Progenitor cell of endocrine pancreas (in vitro differentiated cells): ENCODE measurements around the gene CPM. TPM values are rescaled to one million over a fixed set of nuclear protein-coding genes. Genes with fewer than 3 reads are reported as not detected.

Source experiments
- DNase-seq: peaks from one replicate; pipeline ENCODE4 v3.0.0; 2021; ENCODE audit warnings: low spot score; ENCODE audit not compliant: unreplicated experiment
- H3K27ac Mint-ChIP-seq: 2 replicates; pipeline ENCODE4 v1.8.0; 2021; ENCODE audit warnings: mild to moderate bottlenecking, moderate library complexity, mixed read lengths
- H3K27me3 Mint-ChIP-seq: 2 replicates; pipeline ENCODE4 v1.8.0; 2021; ENCODE audit warnings: mixed read lengths
- H3K36me3 Mint-ChIP-seq: 2 replicates; pipeline ENCODE4 v1.8.0; 2022; ENCODE audit warnings: mixed read lengths; ENCODE audit not compliant: insufficient read depth
- H3K4me1 Mint-ChIP-seq: 2 replicates; pipeline ENCODE4 v1.8.0; 2021; ENCODE audit warnings: low read depth, mixed read lengths
- H3K4me3 Mint-ChIP-seq: 2 replicates; pipeline ENCODE4 v1.8.0; 2021; ENCODE audit warnings: low read depth, mild to moderate bottlenecking, moderate library complexity, mixed read lengths
- H3K9me3 Mint-ChIP-seq: 2 replicates; pipeline ENCODE4 v1.8.0; 2021; ENCODE audit warnings: low read depth, mixed read lengths
- CTCF ChIP-seq: fragments of 200-600 bp; sonication (generic); IDR thresholded peaks from one replicate; pipeline ENCODE4 v1.5.0; 2021; ENCODE audit warnings: antibody characterized with exemption, mild to moderate bottlenecking; ENCODE audit not compliant: unreplicated experiment
- total RNA-seq: library from RNA; stranded (reverse); gene quantifications from 2 replicates; pipeline ENCODE4 v1.2.1, GENCODE V29; 2021

Gene CPM
- total RNA-seq, 1 donor from 2014 or later: 28.0 TPM

GRCh38 chr12:68956466-68956865 is 23.5 kb upstream of the CPM start:
- DNase-seq: no peak
- H3K27ac Mint-ChIP-seq: no peak overlapping the region
- no peaks in the 10 kb centered on the region for H3K36me3 Mint-ChIP-seq
- H3K4me1 Mint-ChIP-seq: no peaks in the 10 kb centered on the region
- H3K4me3 Mint-ChIP-seq: no peak overlapping the region
- TF ChIP-seq CTCF: no peak
- H3K27me3 Mint-ChIP-seq: peaks cover 4% of the 10 kb centered on the region
- H3K9me3 Mint-ChIP-seq: no peaks in the 10 kb centered on the region

GRCh38 chr12:68954811-68955210 is 21.8 kb upstream of the CPM start:
- TF ChIP-seq CTCF: no peak
- H3K9me3 Mint-ChIP-seq: no peaks in the 10 kb centered on the region

GRCh38 chr12:68953536-68953935 is 20.6 kb upstream of the CPM start:
- no peak for TF ChIP-seq CTCF
- Mint-ChIP-seq H3K36me3 (no peaks in the 10 kb centered on the region), H3K27ac (no peak overlapping the region), H3K4me3 (no peak overlapping the region), H3K9me3 (no peaks in the 10 kb centered on the region), H3K4me1 (no peaks in the 10 kb centered on the region), H3K27me3 (peaks cover 4% of the 10 kb centered on the region)
- DNase-seq: no peak

More at GRCh38 chr12:68954811-68955210, 21.8 kb upstream of the CPM start:
- Mint-ChIP-seq H3K36me3 (no peaks in the 10 kb centered on the region), H3K4me3 (no peak overlapping the region), H3K4me1 (no peaks in the 10 kb centered on the region), H3K27me3 (peaks cover 4% of the 10 kb centered on the region), H3K27ac (no peak overlapping the region)
- DNase-seq: no peak

GRCh38 chr12:68951652-68952051 is 18.7 kb upstream of the CPM start:
- H3K9me3 Mint-ChIP-seq: no peaks in the 10 kb centered on the region
- TF ChIP-seq CTCF: no peak
- no peak for DNase-seq
- H3K27me3 Mint-ChIP-seq: peaks cover 4% of the 10 kb centered on the region
- no peak overlapping the region for H3K4me3 Mint-ChIP-seq
- no peaks in the 10 kb centered on the region for H3K36me3 Mint-ChIP-seq
- H3K27ac Mint-ChIP-seq: no peak overlapping the region
- peaks cover 3% of the 10 kb centered on the region for H3K4me1 Mint-ChIP-seq

GRCh38 chr12:68950511-68950910 is 17.5 kb upstream of the CPM start:
- H3K27ac Mint-ChIP-seq: no peak overlapping the region
- H3K4me1 Mint-ChIP-seq: peaks cover 3% of the 10 kb centered on the region
- H3K4me3 Mint-ChIP-seq: no peak overlapping the region
- H3K9me3 Mint-ChIP-seq: no peaks in the 10 kb centered on the region
- DNase-seq: no peak
- H3K27me3 Mint-ChIP-seq: peaks cover 4% of the 10 kb centered on the region
- TF ChIP-seq CTCF: no peak
- no peaks in the 10 kb centered on the region for H3K36me3 Mint-ChIP-seq

GRCh38 chr12:68945255-68945654 is 12.3 kb upstream of the CPM start:
- Mint-ChIP-seq H3K27ac (no peak overlapping the region), H3K4me1 (peaks cover 26% of the 10 kb centered on the region), H3K4me3 (no peak overlapping the region), H3K36me3 (no peaks in the 10 kb centered on the region), H3K9me3 (peaks cover 13% of the 10 kb centered on the region), H3K27me3 (no peaks in the 10 kb centered on the region)
- DNase-seq: no peak
- TF ChIP-seq CTCF: no peak
